ENCODE results near the gene WDFY2. TPM values are rescaled to one million over a fixed set of nuclear protein-coding genes. Genes with fewer than 3 reads are reported as not detected.
"Not testable (repeated sequence)": the region's sequence is repeated elsewhere in the genome, so short reads cannot be mapped to it uniquely, and the experiment has no call there.

The WDFY2 gene
- total RNA-seq, 1 experiment from 2014 or later, result 14.1 TPM

GRCh38 chr13:51590971-51591627 lies 6.8 kb downstream of the WDFY2 start:
- TF ChIP-seq EZH2 (IDR thresholded peaks at IDR 0.05; ENCODE audit: low read depth), result no peak
- TF ChIP-seq CTCF (conservative IDR thresholded peaks at IDR 0.05), result no peak
- peak overlapping the region; percentile 56 for H2AFZ ChIP-seq
- no peaks in the 10 kb centered on the region; the same call in 1 of the 2 replicates for H3K9me3 ChIP-seq (ENCODE audit: insufficient read depth, low read depth)
- no peaks in the 10 kb centered on the region for H4K20me1 ChIP-seq (ENCODE audit: insufficient read depth)
- peaks cover 82% of the 10 kb centered on the region for H3K79me2 ChIP-seq (ENCODE audit: low read depth)
- peak overlapping the region; percentile 64 for H3K27ac ChIP-seq
- H3F3A ChIP-seq (ENCODE audit: insufficient read depth, low read depth), result peaks cover 26% of the 10 kb centered on the region
- no TSS peak for BruUV-seq (replicated peaks)
- intact Hi-C loops (cut with micrococcal nuclease; ENCODE audit: unreplicated experiment), result no loop called here
- ChIA-PET POLR2A (ENCODE audit: unreplicated experiment) (interaction anchor here (0.5 to 0.6 kb wide), 3 partner anchors 138 to 202 kb away, joined by 4 to 6 read pairs (median 6); no protein-coding TSS in a partner anchor), CTCF (no interaction called here)
- no peaks in the 10 kb centered on the region; the same call in 1 of the 2 replicates for H3K9me2 ChIP-seq (ENCODE audit: insufficient read depth)
- peak overlapping the region; percentile 41; the same call in 1 of the 2 replicates for H3K4me3 ChIP-seq
- no peaks in the 10 kb centered on the region for H3K27me3 ChIP-seq (ENCODE audit: insufficient read depth, low read depth)
- peak; percentile 46 to 94 for DNase-seq
- no peaks in the 10 kb centered on the region for H3K36me3 ChIP-seq (ENCODE audit: low read depth)
- peak overlapping the region; percentile 77 for H3K4me2 ChIP-seq
- H3K4me1 ChIP-seq (replicated peaks; ENCODE audit: insufficient read depth), result peaks cover 51% of the 10 kb centered on the region

- H3K9me3 ChIP-seq (ENCODE audit: insufficient read depth, low read depth); H3K36me3 ChIP-seq (ENCODE audit: low read depth); H3K9me2 ChIP-seq (ENCODE audit: insufficient read depth); H3K27me3 ChIP-seq (ENCODE audit: insufficient read depth, low read depth); H4K20me1 ChIP-seq (ENCODE audit: insufficient read depth); intact Hi-C loops (cut with micrococcal nuclease; ENCODE audit: unreplicated experiment); CTCF ChIA-PET; BruUV-seq (replicated peaks); DNase-seq; H2AFZ ChIP-seq: not testable (repeated sequence)
- peaks cover 43% of the 10 kb centered on the region for H3K4me1 ChIP-seq (replicated peaks; ENCODE audit: insufficient read depth)
- peaks cover 74% of the 10 kb centered on the region for H3K79me2 ChIP-seq (ENCODE audit: low read depth)
- peak overlapping the region; percentile 77 for H3K4me2 ChIP-seq
- peak overlapping the region; percentile 41; the same call in 1 of the 2 replicates for H3K4me3 ChIP-seq
- POLR2A ChIA-PET (ENCODE audit: unreplicated experiment), result interaction anchor here (0.6 kb wide), 1 partner anchor 204 kb away, joined by 3 read pairs; no protein-coding TSS in a partner anchor
- H3K27ac ChIP-seq, result peak overlapping the region; percentile 64
- peaks cover 26% of the 10 kb centered on the region for H3F3A ChIP-seq (ENCODE audit: insufficient read depth, low read depth)
Measured at GRCh38 chr13:51591938-51592337, 7.7 kb downstream of the WDFY2 start.

- Histone ChIP-seq H3K36me3 (ENCODE audit: low read depth) (no peaks in the 10 kb centered on the region), H3K79me2 (ENCODE audit: low read depth) (peaks cover 63% of the 10 kb centered on the region), H3F3A (ENCODE audit: insufficient read depth, low read depth) (peaks cover 26% of the 10 kb centered on the region), H3K4me3 (no peak overlapping the region), H3K9me2 (ENCODE audit: insufficient read depth) (no peaks in the 10 kb centered on the region), H2AFZ (no peak overlapping the region), H3K27me3 (ENCODE audit: insufficient read depth, low read depth) (no peaks in the 10 kb centered on the region), H3K4me2 (no peak overlapping the region), H4K20me1 (ENCODE audit: insufficient read depth) (no peaks in the 10 kb centered on the region), H3K9me3 (ENCODE audit: insufficient read depth, low read depth) (no peaks in the 10 kb centered on the region; the same call in 1 of the 2 replicates), H3K4me1 (replicated peaks; ENCODE audit: insufficient read depth) (peaks cover 38% of the 10 kb centered on the region), H3K27ac (no peak overlapping the region)
- intact Hi-C loops (cut with micrococcal nuclease; ENCODE audit: unreplicated experiment), result no loop called here
- ChIA-PET POLR2A (ENCODE audit: unreplicated experiment) (no interaction called here), CTCF (no interaction called here)
- no peak for TF ChIP-seq EZH2 (IDR thresholded peaks at IDR 0.05; ENCODE audit: low read depth)
- TF ChIP-seq CTCF (conservative IDR thresholded peaks at IDR 0.05), result no peak
- no peak for DNase-seq
- no TSS peak for BruUV-seq (replicated peaks)
Measured at GRCh38 chr13:51594432-51594831, 10.2 kb downstream of the WDFY2 start.

Data from PC-9 (cell line).